ENCODE results near the gene TCL1B. TPM values are rescaled to one million over a fixed set of nuclear protein-coding genes. Genes with fewer than 3 reads are reported as not detected.

TCL1B gene
- polyA plus RNA-seq, 2 of the 4 experiments (the other 2 are of a cell fraction): not detected

DNA sequence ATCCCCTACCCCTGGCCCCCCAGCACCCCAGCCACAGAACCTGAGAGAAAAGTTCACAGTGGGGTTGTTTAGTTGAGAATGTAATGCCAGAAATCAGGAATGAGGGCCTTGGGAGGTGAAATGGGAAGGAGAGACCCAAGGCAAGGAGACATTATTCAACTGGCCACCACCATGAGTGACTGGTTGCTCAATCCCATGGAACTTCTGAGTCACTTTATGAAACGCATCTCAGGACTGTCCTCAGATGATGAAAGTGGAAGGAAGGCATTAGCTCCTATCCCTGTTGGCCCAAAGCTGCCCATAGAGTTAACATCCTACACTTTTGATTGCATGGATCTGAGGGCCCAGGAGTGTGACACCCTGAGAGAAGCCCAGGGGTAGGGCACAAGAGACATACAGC is 53.1 kb downstream of the TCL1B start:
- H3K4me2 ChIP-seq: no peak overlapping the region
- ChIA-PET POLR2A (no interaction called here), CTCF (no interaction called here)
- 0% methylated on average over 1 of the region's 1 CpG for WGBS (ENCODE audit: missing lambda C conversion rate)
- no peak overlapping the region for H3K27ac ChIP-seq
- no peak for DNase-seq (ENCODE audit: low read depth in 1 of 2, low spot score in 1 of 2)
- no peak overlapping the region for H3K4me3 ChIP-seq
- no peaks in the 10 kb centered on the region; the same call in 2 of the 3 replicates for H3K9me3 ChIP-seq
- no peaks in the 10 kb centered on the region for H3K4me1 ChIP-seq
- FAIRE-seq: no peak
- TF ChIP-seq, protein P1, sequence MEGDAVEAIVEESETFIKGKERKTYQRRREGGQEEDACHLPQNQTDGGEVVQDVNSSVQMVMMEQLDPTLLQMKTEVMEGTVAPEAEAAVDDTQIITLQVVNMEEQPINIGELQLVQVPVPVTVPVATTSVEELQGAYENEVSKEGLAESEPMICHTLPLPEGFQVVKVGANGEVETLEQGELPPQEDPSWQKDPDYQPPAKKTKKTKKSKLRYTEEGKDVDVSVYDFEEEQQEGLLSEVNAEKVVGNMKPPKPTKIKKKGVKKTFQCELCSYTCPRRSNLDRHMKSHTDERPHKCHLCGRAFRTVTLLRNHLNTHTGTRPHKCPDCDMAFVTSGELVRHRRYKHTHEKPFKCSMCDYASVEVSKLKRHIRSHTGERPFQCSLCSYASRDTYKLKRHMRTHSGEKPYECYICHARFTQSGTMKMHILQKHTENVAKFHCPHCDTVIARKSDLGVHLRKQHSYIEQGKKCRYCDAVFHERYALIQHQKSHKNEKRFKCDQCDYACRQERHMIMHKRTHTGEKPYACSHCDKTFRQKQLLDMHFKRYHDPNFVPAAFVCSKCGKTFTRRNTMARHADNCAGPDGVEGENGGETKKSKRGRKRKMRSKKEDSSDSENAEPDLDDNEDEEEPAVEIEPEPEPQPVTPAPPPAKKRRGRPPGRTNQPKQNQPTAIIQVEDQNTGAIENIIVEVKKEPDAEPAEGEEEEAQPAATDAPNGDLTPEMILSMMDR (IDR thresholded peaks at IDR 0.05): no peak
- TF ChIP-seq EHF (CRISPR knock-in tag; IDR thresholded peaks at IDR 0.05) (no peak), NR3C1 (IDR thresholded peaks at IDR 0.05) (no peak), ZFP36 (IDR thresholded peaks at IDR 0.05; ENCODE audit: borderline replicate concordance, partially characterized antibody) (no peak), SREBF2 (IDR thresholded peaks at IDR 0.05) (no peak), MAFK (IDR thresholded peaks at IDR 0.05; ENCODE audit: partially characterized antibody) (no peak), ZNF302 (CRISPR knock-in tag; IDR thresholded peaks at IDR 0.05) (no peak), NPAS2 (CRISPR knock-in tag; IDR thresholded peaks at IDR 0.05; ENCODE audit: borderline replicate concordance) (no peak), EP300 (IDR thresholded peaks at IDR 0.05) (no peak), HOXB13 (CRISPR knock-in tag; IDR thresholded peaks at IDR 0.05; ENCODE audit: low read depth) (no peak), BHLHE40 (IDR thresholded peaks at IDR 0.05; ENCODE audit: low read depth, low read length) (no peak), POLR2A (IDR thresholded peaks at IDR 0.05; ENCODE audit: low read length) (no peak), TP53 (CRISPR knock-in tag; IDR thresholded peaks at IDR 0.05) (no peak), ZC3H11A (IDR thresholded peaks at IDR 0.05) (no peak), MYC (IDR thresholded peaks at IDR 0.05; ENCODE audit: borderline replicate concordance, low read length) (no peak), PHF8 (IDR thresholded peaks at IDR 0.05; ENCODE audit: borderline replicate concordance, low read depth) (no peak)
- ATAC-seq: no peak

DNA sequence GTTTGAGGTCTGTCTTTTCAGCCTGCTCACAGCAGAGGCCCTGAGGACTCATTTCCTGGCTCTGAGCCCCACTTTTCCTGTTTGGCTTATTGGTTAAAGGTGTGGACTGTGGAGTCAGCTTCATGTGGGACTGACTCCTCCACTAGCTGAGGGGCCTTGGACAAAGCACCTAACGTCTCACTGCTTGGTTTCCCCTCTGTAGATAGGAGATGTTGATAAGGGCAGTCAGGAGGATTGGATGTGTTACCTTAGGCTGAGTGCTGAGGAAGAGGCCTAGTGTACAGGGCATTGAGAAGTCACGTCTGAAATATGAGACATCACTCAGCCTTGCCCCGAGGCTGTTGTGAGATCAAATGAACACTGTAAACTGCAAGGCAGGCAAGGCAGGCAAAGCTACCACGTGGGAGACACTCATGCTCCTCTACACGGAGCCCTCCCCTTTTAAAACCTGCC is 54.8 kb downstream of the TCL1B start:
- Histone ChIP-seq H3K4me1 (no peaks in the 10 kb centered on the region), H3K27ac (no peak overlapping the region), H3K9me3 (no peaks in the 10 kb centered on the region; the same call in 2 of the 3 replicates), H3K4me2 (no peak overlapping the region), H3K4me3 (no peak overlapping the region)
- no peak for TF ChIP-seq RAD21 (conservative IDR thresholded peaks at IDR 0.05 in 1 of 2, IDR thresholded peaks at IDR 0.05 in 1 of 2)
- TF ChIP-seq POLR2A (IDR thresholded peaks at IDR 0.05; ENCODE audit: low read length): no peak
- TF ChIP-seq HEYL (CRISPR knock-in tag; IDR thresholded peaks at IDR 0.05): no peak
- no peak for TF ChIP-seq FOSB (CRISPR knock-in tag; IDR thresholded peaks at IDR 0.05)
- TF ChIP-seq, protein P2, sequence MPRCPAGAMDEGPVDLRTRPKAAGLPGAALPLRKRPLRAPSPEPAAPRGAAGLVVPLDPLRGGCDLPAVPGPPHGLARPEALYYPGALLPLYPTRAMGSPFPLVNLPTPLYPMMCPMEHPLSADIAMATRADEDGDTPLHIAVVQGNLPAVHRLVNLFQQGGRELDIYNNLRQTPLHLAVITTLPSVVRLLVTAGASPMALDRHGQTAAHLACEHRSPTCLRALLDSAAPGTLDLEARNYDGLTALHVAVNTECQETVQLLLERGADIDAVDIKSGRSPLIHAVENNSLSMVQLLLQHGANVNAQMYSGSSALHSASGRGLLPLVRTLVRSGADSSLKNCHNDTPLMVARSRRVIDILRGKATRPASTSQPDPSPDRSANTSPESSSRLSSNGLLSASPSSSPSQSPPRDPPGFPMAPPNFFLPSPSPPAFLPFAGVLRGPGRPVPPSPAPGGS (IDR thresholded peaks at IDR 0.05): no peak
- TF ChIP-seq HOXB13 (CRISPR knock-in tag; IDR thresholded peaks at IDR 0.05; ENCODE audit: low read depth): no peak
- TF ChIP-seq, protein P1 (IDR thresholded peaks at IDR 0.05): no peak
- ChIA-PET POLR2A (no interaction called here), CTCF (interaction anchor here (1.8 kb wide), 1 partner anchor 13 kb away, joined by 3 read pairs; no protein-coding TSS in a partner anchor)
- DNase-seq (ENCODE audit: low read depth in 1 of 2, low spot score in 1 of 2): no peak
- ATAC-seq: no peak; a peak in 1 of 6 replicates
- 3% methylated on average over 5 of the region's 5 CpGs for WGBS (ENCODE audit: missing lambda C conversion rate)
- FAIRE-seq: no peak
